Ishikawa (cell line): Measurements from ENCODE around the gene COG8.

Experiments used
- CEBPB ChIP-seq: IDR thresholded peaks from 2 replicates; pipeline ENCODE4 v1.6.1; 2012
- CREB1 ChIP-seq: IDR thresholded peaks from 2 replicates; pipeline ENCODE4 v1.6.1; 2012; ENCODE audit warnings: low read depth
- EGR1 ChIP-seq: IDR thresholded peaks from 2 replicates; pipeline ENCODE4 v1.6.1; 2012
- EP300 ChIP-seq: IDR thresholded peaks from 2 replicates; pipeline ENCODE4 v1.6.1; 2012; ENCODE audit warnings: borderline replicate concordance
- FOXM1 ChIP-seq: IDR thresholded peaks from 2 replicates; pipeline ENCODE4 v1.6.1; 2012; ENCODE audit warnings: low read depth, borderline replicate concordance
- MAX ChIP-seq: IDR thresholded peaks from 2 replicates; pipeline ENCODE4 v1.6.1; 2012
- NFIC ChIP-seq: IDR thresholded peaks from 2 replicates; pipeline ENCODE4 v1.6.1; 2012
- RAD21 ChIP-seq: IDR thresholded peaks from 2 replicates; pipeline ENCODE4 v1.6.1; 2012; ENCODE audit warnings: low read depth
- REST ChIP-seq: IDR thresholded peaks from 2 replicates; pipeline ENCODE4 v1.6.1; 2012; ENCODE audit warnings: low read depth, mild to moderate bottlenecking
- TAF1 ChIP-seq: IDR thresholded peaks from 2 replicates; pipeline ENCODE4 v1.6.1; 2012; ENCODE audit warnings: low read depth, mild to moderate bottlenecking
- TCF12 ChIP-seq: IDR thresholded peaks from 2 replicates; pipeline ENCODE4 v1.6.1; 2012; ENCODE audit warnings: low read depth
- TEAD4 ChIP-seq: IDR thresholded peaks from 2 replicates; pipeline ENCODE4 v1.6.1; 2012
- USF1 ChIP-seq: IDR thresholded peaks from 2 replicates; pipeline ENCODE4 v1.6.1; 2012
- YY1 ChIP-seq: IDR thresholded peaks from 2 replicates; pipeline ENCODE4 v1.6.1; 2012; ENCODE audit warnings: low read depth
- ZBTB7A ChIP-seq: IDR thresholded peaks from 2 replicates; pipeline ENCODE4 v1.6.1; 2012; ENCODE audit warnings: low read depth

Gene COG8

GRCh38 chr16:69322343-69322742 is 17.0 kb downstream of the COG8 start:
- TF ChIP-seq MAX, result no peak
- no peak for TF ChIP-seq RAD21
- no peak for TF ChIP-seq CEBPB
- TF ChIP-seq USF1, result no peak
- no peak for TF ChIP-seq YY1
- no peak for TF ChIP-seq REST
- no peak for TF ChIP-seq EP300
- TF ChIP-seq TEAD4, result no peak
- TF ChIP-seq NFIC, result no peak
- TF ChIP-seq TAF1, result no peak

GRCh38 chr16:69321080-69321479 is 18.3 kb downstream of the COG8 start:
- TF ChIP-seq FOXM1 (no peak), MAX (no peak), RAD21 (no peak), TAF1 (no peak), CREB1 (no peak), REST (no peak), ZBTB7A (no peak), CEBPB (no peak), TEAD4 (no peak), YY1 (no peak), TCF12 (no peak), NFIC (no peak), USF1 (no peak), EGR1 (no peak), EP300 (no peak)

GRCh38 chr16:69320740-69321073 is 18.7 kb downstream of the COG8 start:
- TF ChIP-seq RAD21 (no peak), MAX (no peak), YY1 (no peak), CREB1 (no peak), TCF12 (no peak), CEBPB (no peak), TEAD4 (no peak), ZBTB7A (no peak), USF1 (no peak), EP300 (no peak)

GRCh38 chr16:69319826-69320739 is 19.3 kb downstream of the COG8 start:
- TF ChIP-seq TCF12 (no peak), RAD21 (no peak), TEAD4 (no peak), ZBTB7A (no peak), USF1 (no peak)

GRCh38 chr16:69319381-69319780 is 20.0 kb downstream of the COG8 start:
- TF ChIP-seq ZBTB7A (no peak), USF1 (no peak), EP300 (no peak), EGR1 (no peak), CREB1 (no peak), YY1 (no peak), NFIC (no peak), FOXM1 (no peak), CEBPB (no peak), TCF12 (no peak), REST (no peak), MAX (no peak), TEAD4 (no peak), RAD21 (no peak), TAF1 (no peak)
